HS-27A (cell line): ENCODE measurements around the gene MAPK13.
A peak's percentile ranks its signal among the peaks of the same experiment; 100 is the strongest.

Experiments used
- DNase-seq: peaks from one replicate; pipeline ENCODE4 v3.0.0-alpha.2; 2012; ENCODE audit warnings: low read depth, missing footprints

The MAPK13 gene

GRCh38 chr6:36154286-36154685, 24.0 kb downstream of the MAPK13 start:
- no peak for DNase-seq

GRCh38 chr6:36155662-36156061, 25.3 kb downstream of the MAPK13 start:
- no peak for DNase-seq

GRCh38 chr6:36160147-36160760, 29.9 kb downstream of the MAPK13 start:
- DNase-seq = peak; percentile 4

- no peak for DNase-seq
Observed at GRCh38 chr6:36169023-36170007, 39.0 kb downstream of the MAPK13 start.

GRCh38 chr6:36170704-36171103, 40.4 kb downstream of the MAPK13 start:
- no peak for DNase-seq

GRCh38 chr6:36171573-36171972, 41.3 kb downstream of the MAPK13 start:
- DNase-seq = no peak

- DNase-seq = no peak
Observed at GRCh38 chr6:36177166-36177565, 46.9 kb downstream of the MAPK13 start.

GRCh38 chr6:36178544-36178943, 48.2 kb downstream of the MAPK13 start:
- DNase-seq = no peak

- no peak for DNase-seq
Observed at GRCh38 chr6:36180126-36180525, 49.8 kb downstream of the MAPK13 start.

- DNase-seq = no peak
Observed at GRCh38 chr6:36184311-36184710, 54.0 kb downstream of the MAPK13 start.

- no peak for DNase-seq
Observed at GRCh38 chr6:36186199-36186598, 55.9 kb downstream of the MAPK13 start.

GRCh38 chr6:36187446-36187845, 57.1 kb downstream of the MAPK13 start:
- no peak for DNase-seq
